Body of pancreas (tissue), 4 donors: Measurements from ENCODE around the gene PRRT1B. TPM values are rescaled to one million over a fixed set of nuclear protein-coding genes. Genes with fewer than 3 reads are reported as not detected.
"Not testable (repeated sequence)": the region's sequence is repeated elsewhere in the genome, so short reads cannot be mapped to it uniquely, and the experiment has no call there.

Source experiments
- ATAC-seq: fragments of 150-250 bp; one replicate; pipeline ENCODE4 v1.9.1; 2016
- DNase-seq, 4 donors: peaks; one replicate each; pipeline ENCODE4 v3.0.0-alpha.2; 2019
- H3K27ac ChIP-seq, 4 donors: fragments of 200-600 bp; sonication (generic); 1 replicate in 3 of 4; 2 replicates in 1 of 4; pipeline versions ENCODE4 v1.5.1 to v1.6.1; 2016 to 2019; ENCODE audit warnings: mild to moderate bottlenecking in 1 of 4, mixed read lengths in 1 of 4, moderate library complexity in 1 of 4
- H3K27me3 ChIP-seq, 2 donors: fragments of 200-600 bp; sonication (generic); one replicate each; pipeline ENCODE4 v1.6.0; 2016; ENCODE audit warnings: mild to moderate bottlenecking in 1 of 2
- H3K36me3 ChIP-seq, 2 donors: fragments of 200-600 bp; sonication (generic); replicated peaks in 1 of 2; 2 replicates each; pipeline ENCODE4 v1.5.1; 2016; ENCODE audit warnings: low read depth in 2 of 2; ENCODE audit not compliant: insufficient read depth in 1 of 2
- H3K4me1 ChIP-seq: fragments of 200-600 bp; sonication (generic); one replicate; pipeline ENCODE4 v1.6.0; 2016
- H3K4me3 ChIP-seq, 2 donors: fragments of 200-600 bp; sonication (generic); 1 replicate in 1 of 2; 2 replicates in 1 of 2; pipeline ENCODE4 v1.5.1; 2016 to 2019
- H3K9me3 ChIP-seq, 3 donors: fragments of 200-600 bp; sonication (generic); 1 replicate in 2 of 3; 2 replicates in 1 of 3; pipeline ENCODE4 v1.5.1; 2016
- POLR2A ChIP-seq, 3 donors: fragments of 450-650 bp; IDR thresholded peaks; one replicate each; pipeline ENCODE4 v1.6.1; 2016; ENCODE audit warnings: antibody characterized with exemption in 3 of 3, mild to moderate bottlenecking in 2 of 3
- WGBS, 2 donors: methylation state at CpG; one replicate each; pipeline ENCODE4 v1.1.5; 2017; 5-methylcytosine and 5-hydroxymethylcytosine counted together
- intact Hi-C: fragments of 100-400 bp; cut with DNase I; formaldehyde crosslinking; loops from one replicate; pipeline ENCODE4 v1.15.1; 2023
- total RNA-seq, 2 donors: library from RNA; depleted of rRNA; stranded (reverse); fragments of >200 nt; gene quantifications; one replicate each; pipeline ENCODE4 v1.1.0, GENCODE V29; 2016
- TF ChIP-seq, protein P1 (sequence below), 7 experiments: fragments of 450-650 bp in 4 of 7; fragments of 200-600 bp in 3 of 7; sonication (generic) in 3 of 7; IDR thresholded peaks; one replicate each; pipeline ENCODE4 v1.5.1; 2016 to 2019; ENCODE audit warnings: antibody characterized with exemption in 7 of 7

Gene PRRT1B
- total RNA-seq, 2 donors from 2014 or later: 0.33 to 0.78 TPM

- WGBS, 2 donors: 89% methylated on average over 8 of the region's 8 CpGs
- intact Hi-C loops: no loop called here
- TF ChIP-seq, protein P1, sequence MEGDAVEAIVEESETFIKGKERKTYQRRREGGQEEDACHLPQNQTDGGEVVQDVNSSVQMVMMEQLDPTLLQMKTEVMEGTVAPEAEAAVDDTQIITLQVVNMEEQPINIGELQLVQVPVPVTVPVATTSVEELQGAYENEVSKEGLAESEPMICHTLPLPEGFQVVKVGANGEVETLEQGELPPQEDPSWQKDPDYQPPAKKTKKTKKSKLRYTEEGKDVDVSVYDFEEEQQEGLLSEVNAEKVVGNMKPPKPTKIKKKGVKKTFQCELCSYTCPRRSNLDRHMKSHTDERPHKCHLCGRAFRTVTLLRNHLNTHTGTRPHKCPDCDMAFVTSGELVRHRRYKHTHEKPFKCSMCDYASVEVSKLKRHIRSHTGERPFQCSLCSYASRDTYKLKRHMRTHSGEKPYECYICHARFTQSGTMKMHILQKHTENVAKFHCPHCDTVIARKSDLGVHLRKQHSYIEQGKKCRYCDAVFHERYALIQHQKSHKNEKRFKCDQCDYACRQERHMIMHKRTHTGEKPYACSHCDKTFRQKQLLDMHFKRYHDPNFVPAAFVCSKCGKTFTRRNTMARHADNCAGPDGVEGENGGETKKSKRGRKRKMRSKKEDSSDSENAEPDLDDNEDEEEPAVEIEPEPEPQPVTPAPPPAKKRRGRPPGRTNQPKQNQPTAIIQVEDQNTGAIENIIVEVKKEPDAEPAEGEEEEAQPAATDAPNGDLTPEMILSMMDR (IDR thresholded peaks at IDR 0.05): no peak
- TF ChIP-seq POLR2A (IDR thresholded peaks at IDR 0.05): no peak
- H3K4me1 ChIP-seq: peaks cover 32% of the 10 kb centered on the region
- H3K4me3 ChIP-seq: no peak overlapping the region
- H3K9me3 ChIP-seq: no peaks in the 10 kb centered on the region
- no peaks in the 10 kb centered on the region for H3K27me3 ChIP-seq
- H3K36me3 ChIP-seq: peaks cover 0 to 6% of the 10 kb centered on the region in 2 donors
- H3K27ac ChIP-seq: no peak overlapping the region
- ATAC-seq (no peak), DNase-seq (no peak)
Observed at GRCh38 chr9:131505012-131505411, 40.3 kb upstream of the PRRT1B start.

DNA sequence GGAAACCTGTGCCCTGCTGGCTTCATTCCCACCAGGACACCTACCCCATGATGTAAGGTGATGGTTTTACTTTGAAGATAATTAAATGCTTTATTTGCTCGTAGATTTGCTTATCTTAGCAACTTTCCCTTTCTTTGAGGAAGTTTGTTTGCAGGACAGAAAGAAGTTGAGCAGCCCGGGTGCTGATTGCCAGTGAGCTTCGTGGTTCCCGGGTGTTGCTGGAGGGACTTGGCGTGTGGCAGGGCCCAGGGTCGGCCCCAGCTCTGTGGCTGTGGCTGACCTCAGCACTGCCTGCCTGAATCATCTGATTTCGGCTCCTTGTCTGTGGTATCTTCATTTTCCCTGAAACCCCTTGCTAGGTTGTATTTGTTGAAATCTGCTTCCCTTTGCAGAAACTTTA, 33.9 kb upstream of the PRRT1B start:
- no peaks in the 10 kb centered on the region for H3K9me3 ChIP-seq
- 57 to 76% methylated on average over 7 of the region's 7 CpGs for WGBS, 2 donors
- H3K27ac ChIP-seq: no peak overlapping the region
- ATAC-seq: no peak
- intact Hi-C loops: no loop called here
- TF ChIP-seq, protein P1 (IDR thresholded peaks at IDR 0.05): no peak
- no peak for TF ChIP-seq POLR2A (IDR thresholded peaks at IDR 0.05)
- H3K4me1 ChIP-seq: no peaks in the 10 kb centered on the region
- no peaks in the 10 kb centered on the region for H3K27me3 ChIP-seq
- DNase-seq: no peak
- H3K36me3 ChIP-seq: peaks cover 0 to 25% of the 10 kb centered on the region in 2 donors
- H3K4me3 ChIP-seq: no peak overlapping the region

DNA sequence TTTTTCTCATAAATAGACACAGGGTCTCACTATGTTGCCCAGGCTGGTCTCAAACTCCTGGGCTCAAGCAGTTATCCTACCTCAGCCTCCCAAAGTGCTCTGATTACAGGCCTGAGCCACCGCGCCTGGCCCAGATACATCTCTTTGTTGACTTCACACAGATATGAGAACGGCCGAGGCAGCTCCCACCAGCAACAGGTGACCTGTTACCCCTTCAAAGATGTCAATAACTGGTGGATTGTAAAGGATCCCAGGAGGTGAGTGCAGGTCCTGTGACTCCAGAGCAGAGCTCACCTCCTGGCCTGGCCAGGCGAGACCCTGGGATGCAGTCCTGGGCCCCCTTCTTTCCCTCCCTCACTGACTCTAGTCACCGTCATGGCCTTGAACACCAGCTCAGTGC, 33.4 kb upstream of the PRRT1B start:
- Histone ChIP-seq H3K4me1 (no peaks in the 10 kb centered on the region), H3K36me3 (peaks cover 0 to 25% of the 10 kb centered on the region in 2 donors), H3K9me3 (no peaks in the 10 kb centered on the region), H3K27me3 (no peaks in the 10 kb centered on the region), H3K27ac (no peak overlapping the region), H3K4me3 (no peak overlapping the region)
- TF ChIP-seq, protein P1 (IDR thresholded peaks at IDR 0.05): no peak
- no peak for TF ChIP-seq POLR2A (IDR thresholded peaks at IDR 0.05)
- intact Hi-C loops: no loop called here
- DNase-seq (no peak), ATAC-seq (no peak)
- 76 to 87% methylated on average over 5 to 6 of the region's 6 CpGs for WGBS, 2 donors

GRCh38 chr9:131513177-131513576, 32.1 kb upstream of the PRRT1B start:
- no peak for DNase-seq
- ATAC-seq: no peak
- Histone ChIP-seq H3K36me3 (peaks cover 0 to 22% of the 10 kb centered on the region in 2 donors), H3K27ac (no peak overlapping the region), H3K27me3 (no peaks in the 10 kb centered on the region), H3K9me3 (no peaks in the 10 kb centered on the region), H3K4me1 (no peaks in the 10 kb centered on the region), H3K4me3 (no peak overlapping the region)
- no peak for TF ChIP-seq POLR2A (IDR thresholded peaks at IDR 0.05)
- TF ChIP-seq, protein P1 (IDR thresholded peaks at IDR 0.05): no peak
- WGBS, 2 donors: 90 to 95% methylated on average over 13 to 14 of the region's 15 CpGs
- intact Hi-C loops: no loop called here

DNA sequence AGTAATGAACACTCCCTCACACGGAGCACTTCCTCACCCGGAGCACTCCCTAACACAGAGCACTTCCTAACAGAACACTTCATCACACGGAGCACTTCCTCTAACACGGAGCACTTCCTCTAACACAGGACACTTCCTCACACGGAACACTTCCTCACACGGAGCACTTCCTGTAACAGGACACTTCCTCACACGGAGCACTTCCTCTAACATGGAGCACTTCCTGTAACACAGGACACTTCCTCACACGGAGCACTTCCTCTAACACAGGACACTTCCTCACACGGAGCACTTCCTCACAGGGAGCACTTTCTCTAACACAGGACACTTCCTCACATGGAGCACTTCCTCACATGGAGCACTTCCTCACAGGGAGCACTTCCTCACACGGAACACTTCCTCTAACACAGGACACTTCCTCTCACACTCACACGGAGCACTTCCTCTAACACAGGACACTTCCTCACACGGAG, 29.7 kb upstream of the PRRT1B start:
- peaks cover 0 to 38% of the 10 kb centered on the region in 2 donors for H3K36me3 ChIP-seq
- WGBS, 2 donors: 78 to 100% methylated on average over 5 to 9 of the region's 12 CpGs
- H3K4me3 ChIP-seq, intact Hi-C loops, H3K4me1 ChIP-seq, H3K27ac ChIP-seq, ATAC-seq, H3K9me3 ChIP-seq, H3K27me3 ChIP-seq, DNase-seq: not testable (repeated sequence)
